Putamen (tissue), 1 donor: ENCODE data around the gene ALG13.
"Not testable (repeated sequence)": the region's sequence is repeated elsewhere in the genome, so short reads cannot be mapped to it uniquely, and the experiment has no call there.

ENCODE experiments used
- DNase-seq: peaks from one replicate; pipeline ENCODE4 v3.0.0-alpha.2; 2016; ENCODE audit warnings: low spot score

ALG13 gene

GRCh38 chrX:111759686-111760085 lies 78.7 kb downstream of the ALG13 start:
- no peak for DNase-seq

- DNase-seq, result no peak
Measured at GRCh38 chrX:111761578-111762135, 80.7 kb downstream of the ALG13 start.

- DNase-seq, result no peak
Measured at GRCh38 chrX:111778591-111778990, 97.6 kb downstream of the ALG13 start.

GRCh38 chrX:111779582-111779981 lies 98.6 kb downstream of the ALG13 start:
- DNase-seq, result no peak

GRCh38 chrX:111784667-111785066 lies 103.7 kb downstream of the ALG13 start:
- no peak for DNase-seq

GRCh38 chrX:111790054-111790453 lies 109.1 kb downstream of the ALG13 start:
- not testable (repeated sequence) for DNase-seq
